Jurkat, Clone E6-1 (cell line): ENCODE results near the gene MT3.
"Not testable (repeated sequence)": the region's sequence is repeated elsewhere in the genome, so short reads cannot be mapped to it uniquely, and the experiment has no call there.

Source experiments
- DNase-seq: peaks from one replicate; pipeline ENCODE4 v3.0.0-alpha.2; 2011; ENCODE audit warnings: low read depth, low spot score
- H3K4me3 ChIP-seq: 2 replicates; pipeline ENCODE4 v1.5.1; 2011; ENCODE audit warnings: mild to moderate bottlenecking, low read length, control low read depth, moderate library complexity

MT3 gene

GRCh38 chr16:56576585-56577299 lies 12.6 kb upstream of the MT3 start:
- DNase-seq = peak; percentile 60
- no peak overlapping the region for H3K4me3 ChIP-seq

- H3K4me3 ChIP-seq = no peak overlapping the region
- no peak for DNase-seq
Measured at GRCh38 chr16:56577300-56577625, 12.1 kb upstream of the MT3 start.

- no peak overlapping the region for H3K4me3 ChIP-seq
- DNase-seq = no peak
Measured at GRCh38 chr16:56580391-56581048, 8.8 kb upstream of the MT3 start.

- DNase-seq, H3K4me3 ChIP-seq: not testable (repeated sequence)
Measured at GRCh38 chr16:56582911-56583310, 6.4 kb upstream of the MT3 start.

- DNase-seq = no peak
- H3K4me3 ChIP-seq = no peak overlapping the region
Measured at GRCh38 chr16:56583351-56584168, 5.8 kb upstream of the MT3 start.

- H3K4me3 ChIP-seq = no peak overlapping the region
- DNase-seq = no peak
Measured at GRCh38 chr16:56584276-56584675, 5.1 kb upstream of the MT3 start.

- DNase-seq = no peak
- no peak overlapping the region for H3K4me3 ChIP-seq
Measured at GRCh38 chr16:56588781-56589140, 567 bp upstream of the MT3 start.

- DNase-seq = no peak
- H3K4me3 ChIP-seq = no peak overlapping the region
Measured at GRCh38 chr16:56591377-56592060, 2.2 kb downstream of the MT3 start.

- DNase-seq = no peak
- H3K4me3 ChIP-seq = no peak overlapping the region
Measured at GRCh38 chr16:56593573-56594291, 4.4 kb downstream of the MT3 start.

- no peak for DNase-seq
- no peak overlapping the region for H3K4me3 ChIP-seq
Measured at GRCh38 chr16:56594292-56594619, 4.9 kb downstream of the MT3 start.

GRCh38 chr16:56600398-56600999 lies 11.2 kb downstream of the MT3 start:
- DNase-seq = no peak
- no peak overlapping the region for H3K4me3 ChIP-seq

GRCh38 chr16:56601325-56601724 lies 12.0 kb downstream of the MT3 start:
- DNase-seq = no peak
- no peak overlapping the region for H3K4me3 ChIP-seq

- DNase-seq = peak; percentile 40
- no peak overlapping the region for H3K4me3 ChIP-seq
Measured at GRCh38 chr16:56603589-56603988, 14.3 kb downstream of the MT3 start.

GRCh38 chr16:56604966-56605365 lies 15.6 kb downstream of the MT3 start:
- no peak for DNase-seq
- H3K4me3 ChIP-seq = no peak overlapping the region

- H3K4me3 ChIP-seq = no peak overlapping the region
- no peak for DNase-seq
Measured at GRCh38 chr16:56605475-56605874, 16.1 kb downstream of the MT3 start.

GRCh38 chr16:56606071-56606475 lies 16.7 kb downstream of the MT3 start:
- no peak overlapping the region for H3K4me3 ChIP-seq

GRCh38 chr16:56606476-56607108 lies 17.3 kb downstream of the MT3 start:
- no peak overlapping the region for H3K4me3 ChIP-seq
- DNase-seq = no peak

More at GRCh38 chr16:56606071-56606475, 16.7 kb downstream of the MT3 start:
- no peak for DNase-seq

GRCh38 chr16:56607109-56607618 lies 17.8 kb downstream of the MT3 start:
- DNase-seq = no peak
- no peak overlapping the region for H3K4me3 ChIP-seq
